ENCODE measurements around the gene C2. TPM values are rescaled to one million over a fixed set of nuclear protein-coding genes. Genes with fewer than 3 reads are reported as not detected.

C2 gene
- total and polyA plus RNA-seq, 10 donors = 17.2 to 173 (median 69.5) TPM

GRCh38 chr6:31879901-31880300, 47.6 kb upstream of the C2 start:
- Histone ChIP-seq H3K4me3 (no peak overlapping the region), H3K27me3 (replicated peaks in 1 of 7) (no peaks in the 10 kb centered on the region), H3K9me3 (no peaks in the 10 kb centered on the region), H3K27ac (no peak overlapping the region), H3K36me3 (peaks cover 0 to 58% (median 56%) of the 10 kb centered on the region in 6 donors), H3K4me1 (peaks cover 0 to 24% (median 6%) of the 10 kb centered on the region in 6 donors)
- TF ChIP-seq POLR2A (IDR thresholded peaks at IDR 0.05) = no peak
- no peak for TF ChIP-seq CTCF (IDR thresholded peaks at IDR 0.05 in 8 of 11, conservative IDR thresholded peaks at IDR 0.05 in 3 of 11)
- TF ChIP-seq POLR2AphosphoS5 (IDR thresholded peaks at IDR 0.05) = no peak
- DNase-seq = no peak
- intact Hi-C loops (cut with DNase I; ENCODE audit: low total_unique reads) = no loop called here
- 90 to 97% (median 93%) methylated on average over 8 to 10 of the region's 10 CpGs for WGBS, 5 donors

- intact Hi-C loops (cut with DNase I; ENCODE audit: low total_unique reads) = no loop called here
- no peak for DNase-seq
- Histone ChIP-seq H3K27me3 (replicated peaks in 1 of 7) (no peaks in the 10 kb centered on the region), H3K4me1 (peaks cover 0 to 24% (median 6%) of the 10 kb centered on the region in 6 donors), H3K36me3 (peaks cover 0 to 65% (median 63%) of the 10 kb centered on the region in 6 donors), H3K27ac (no peak overlapping the region), H3K9me3 (no peaks in the 10 kb centered on the region), H3K4me3 (no peak overlapping the region)
- TF ChIP-seq CTCF (IDR thresholded peaks at IDR 0.05 in 8 of 11, conservative IDR thresholded peaks at IDR 0.05 in 3 of 11) = no peak
- TF ChIP-seq POLR2A (IDR thresholded peaks at IDR 0.05) = no peak
- TF ChIP-seq POLR2AphosphoS5 (IDR thresholded peaks at IDR 0.05) = no peak
- 91 to 97% (median 93%) methylated on average over 10 of the region's 10 CpGs for WGBS, 5 donors
These were observed 46.9 kb upstream of the C2 start for GRCh38 chr6:31880616-31881015.

GRCh38 chr6:31881136-31881859, 46.2 kb upstream of the C2 start:
- no peak for DNase-seq
- Histone ChIP-seq H3K4me1 (peaks cover 0 to 19% (median 6%) of the 10 kb centered on the region in 6 donors), H3K9me3 (no peaks in the 10 kb centered on the region), H3K27ac (no peak overlapping the region), H3K27me3 (replicated peaks in 1 of 7) (no peaks in the 10 kb centered on the region), H3K36me3 (peaks cover 0 to 72% (median 70%) of the 10 kb centered on the region in 6 donors), H3K4me3 (no peak overlapping the region)
- WGBS, 5 donors = 86 to 94% (median 93%) methylated on average over 9 of the region's 9 CpGs
- TF ChIP-seq POLR2AphosphoS5 (IDR thresholded peaks at IDR 0.05) (no peak), CTCF (IDR thresholded peaks at IDR 0.05 in 8 of 11, conservative IDR thresholded peaks at IDR 0.05 in 3 of 11) (no peak), POLR2A (IDR thresholded peaks at IDR 0.05) (no peak)
- intact Hi-C loops (cut with DNase I; ENCODE audit: low total_unique reads) = no loop called here

- Histone ChIP-seq H3K36me3 (peaks cover 4 to 83% (median 80%) of the 10 kb centered on the region in 6 donors), H3K4me1 (peaks cover 0 to 9% (median 5%) of the 10 kb centered on the region in 6 donors), H3K4me3 (no peak overlapping the region), H3K27ac (no peak overlapping the region), H3K27me3 (replicated peaks in 1 of 7) (no peaks in the 10 kb centered on the region), H3K9me3 (no peaks in the 10 kb centered on the region)
- 82 to 92% (median 91%) methylated on average over 5 to 6 of the region's 6 CpGs for WGBS, 5 donors
- DNase-seq = no peak
- intact Hi-C loops (cut with DNase I; ENCODE audit: low total_unique reads) = no loop called here
- TF ChIP-seq POLR2AphosphoS5 (IDR thresholded peaks at IDR 0.05) (no peak), POLR2A (IDR thresholded peaks at IDR 0.05) (no peak), CTCF (IDR thresholded peaks at IDR 0.05 in 8 of 11, conservative IDR thresholded peaks at IDR 0.05 in 3 of 11) (no peak)
These were observed 45.2 kb upstream of the C2 start for GRCh38 chr6:31882344-31882743.
